ENCODE results near the gene ZSWIM3.
"Not testable (repeated sequence)": the region's sequence is repeated elsewhere in the genome, so short reads cannot be mapped to it uniquely, and the experiment has no call there.

ZSWIM3 gene

DNA sequence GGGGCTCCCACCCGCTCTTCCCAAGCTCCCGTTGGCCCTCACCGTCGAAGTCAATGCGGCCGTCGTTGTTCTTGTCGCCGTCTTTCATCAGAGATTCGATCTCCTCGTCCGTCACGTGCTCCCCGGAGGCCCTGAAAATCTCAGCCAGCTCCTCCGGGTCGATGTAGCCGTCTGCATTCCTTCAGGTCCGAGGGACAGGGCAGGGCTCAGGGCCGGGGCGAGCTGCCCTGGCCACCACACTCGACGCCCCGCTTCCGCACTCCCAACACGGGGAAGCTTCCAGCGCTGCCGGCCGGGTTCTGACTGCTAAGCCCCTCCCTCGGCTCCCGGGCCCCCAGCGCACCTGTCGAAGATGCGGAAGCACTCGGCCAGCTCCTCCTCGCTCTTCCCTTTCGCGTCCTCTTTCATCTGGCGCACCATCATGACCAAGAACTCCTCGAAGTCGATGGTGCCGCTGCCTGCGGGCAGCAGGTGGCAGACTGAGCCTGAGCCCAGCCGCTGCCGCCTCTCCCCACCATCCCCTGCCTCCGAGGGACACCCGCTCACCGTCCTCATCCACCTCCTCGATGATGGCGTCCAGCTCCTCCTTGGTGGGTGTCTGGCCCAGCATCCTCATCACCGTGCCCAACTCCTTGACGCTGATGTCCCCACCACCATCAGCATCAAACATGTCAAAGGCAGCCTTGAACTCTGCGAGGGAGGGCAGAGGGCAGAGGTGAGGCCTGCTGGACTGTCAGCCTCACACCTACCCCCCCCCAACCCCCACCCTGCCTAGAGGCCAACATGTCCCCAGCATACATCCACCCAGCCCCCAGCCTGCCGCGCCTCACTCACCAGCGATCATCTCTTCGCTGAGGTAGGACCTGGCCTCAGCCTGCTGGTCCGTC, 33.2 kb upstream of the ZSWIM3 start:
- peak overlapping the region; percentile 17 for H3K4me3 ChIP-seq (ENCODE audit: control insufficient read depth, low read depth, low read length)
- DNase-seq (ENCODE audit: low read depth), result no peak
- TF ChIP-seq, protein P1, sequence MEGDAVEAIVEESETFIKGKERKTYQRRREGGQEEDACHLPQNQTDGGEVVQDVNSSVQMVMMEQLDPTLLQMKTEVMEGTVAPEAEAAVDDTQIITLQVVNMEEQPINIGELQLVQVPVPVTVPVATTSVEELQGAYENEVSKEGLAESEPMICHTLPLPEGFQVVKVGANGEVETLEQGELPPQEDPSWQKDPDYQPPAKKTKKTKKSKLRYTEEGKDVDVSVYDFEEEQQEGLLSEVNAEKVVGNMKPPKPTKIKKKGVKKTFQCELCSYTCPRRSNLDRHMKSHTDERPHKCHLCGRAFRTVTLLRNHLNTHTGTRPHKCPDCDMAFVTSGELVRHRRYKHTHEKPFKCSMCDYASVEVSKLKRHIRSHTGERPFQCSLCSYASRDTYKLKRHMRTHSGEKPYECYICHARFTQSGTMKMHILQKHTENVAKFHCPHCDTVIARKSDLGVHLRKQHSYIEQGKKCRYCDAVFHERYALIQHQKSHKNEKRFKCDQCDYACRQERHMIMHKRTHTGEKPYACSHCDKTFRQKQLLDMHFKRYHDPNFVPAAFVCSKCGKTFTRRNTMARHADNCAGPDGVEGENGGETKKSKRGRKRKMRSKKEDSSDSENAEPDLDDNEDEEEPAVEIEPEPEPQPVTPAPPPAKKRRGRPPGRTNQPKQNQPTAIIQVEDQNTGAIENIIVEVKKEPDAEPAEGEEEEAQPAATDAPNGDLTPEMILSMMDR (IDR thresholded peaks at IDR 0.05; ENCODE audit: control insufficient read depth, insufficient read depth, low read depth, low read length, missing control alignments), result peak; percentile 66

DNA sequence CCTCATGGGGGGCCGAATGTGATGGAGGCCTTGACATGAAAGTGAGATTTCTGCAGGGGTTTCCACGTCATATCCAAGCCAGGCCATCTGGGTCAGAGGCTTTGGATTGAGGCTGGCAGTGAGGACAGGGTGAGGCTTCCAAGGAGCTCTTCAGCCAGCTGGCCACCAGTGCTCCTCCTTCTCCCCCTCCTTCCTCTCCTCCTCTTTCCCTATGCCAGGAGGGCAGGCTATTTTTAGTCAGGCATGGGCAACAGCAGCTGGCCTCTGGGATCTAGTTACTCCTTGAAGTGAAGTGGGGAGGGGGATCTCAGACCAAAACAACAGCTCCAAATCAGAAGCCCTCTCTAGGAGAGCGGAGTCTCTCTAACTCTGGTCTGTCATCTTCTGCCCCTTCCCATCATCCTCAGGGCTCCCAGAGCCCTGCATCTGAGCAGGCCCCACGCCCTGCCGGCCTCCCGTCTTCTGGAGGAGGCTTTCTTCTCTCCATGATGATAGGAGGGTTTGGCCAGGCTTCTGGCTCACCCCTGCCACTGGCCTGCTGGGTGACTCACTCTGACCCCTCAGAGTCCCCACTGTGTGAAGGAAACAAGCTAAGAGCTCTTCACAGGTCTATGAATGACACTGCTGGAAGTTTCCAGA, 30.9 kb upstream of the ZSWIM3 start:
- no peak for DNase-seq (ENCODE audit: low read depth)
- TF ChIP-seq, protein P1 (IDR thresholded peaks at IDR 0.05; ENCODE audit: control insufficient read depth, insufficient read depth, low read depth, low read length, missing control alignments), result no peak
- H3K4me3 ChIP-seq (ENCODE audit: control insufficient read depth, low read depth, low read length), result no peak overlapping the region

DNA sequence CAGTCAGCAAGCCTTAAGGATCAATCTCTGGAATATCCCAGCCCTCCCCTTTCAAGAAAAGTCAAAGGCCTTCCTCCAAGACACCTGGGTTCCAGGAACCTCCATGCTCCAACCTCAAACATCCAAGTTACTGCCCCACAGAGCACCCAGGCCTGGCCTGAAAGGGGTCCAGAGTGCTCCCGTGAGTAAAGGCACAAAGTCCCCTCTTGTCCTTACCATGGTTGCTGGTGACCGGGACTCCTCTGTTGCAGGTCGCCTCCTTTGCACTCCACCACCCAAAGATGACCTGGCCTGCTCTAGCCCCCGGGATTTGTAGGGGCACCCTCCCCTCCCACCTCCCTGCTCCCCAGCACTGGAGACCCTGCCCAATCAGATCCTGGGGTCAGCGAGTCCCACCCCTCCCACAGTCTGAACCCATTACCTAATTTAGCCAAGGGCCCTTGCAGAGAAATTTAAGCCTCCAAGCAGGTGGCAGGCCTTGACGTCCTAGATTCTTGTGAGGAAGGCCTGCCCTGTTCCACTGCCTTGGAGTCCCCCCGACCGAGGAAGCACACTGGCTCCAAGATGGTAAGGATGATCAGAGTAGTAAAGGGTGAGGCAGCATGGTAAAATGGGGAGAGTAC, 30.3 kb upstream of the ZSWIM3 start, which contains the start of gene TNNC2:
Gene TNNC2 (minus strand): TSS at position 283 of the 623 bp plus-strand sequence. CDS start 64 bp downstream, at position 219.
- TF ChIP-seq, protein P1 (IDR thresholded peaks at IDR 0.05; ENCODE audit: control insufficient read depth, insufficient read depth, low read depth, low read length, missing control alignments), result no peak
- DNase-seq (ENCODE audit: low read depth), result no peak
- no peak within 1 kb of the TSS for H3K4me3 ChIP-seq (ENCODE audit: control insufficient read depth, low read depth, low read length)

DNA sequence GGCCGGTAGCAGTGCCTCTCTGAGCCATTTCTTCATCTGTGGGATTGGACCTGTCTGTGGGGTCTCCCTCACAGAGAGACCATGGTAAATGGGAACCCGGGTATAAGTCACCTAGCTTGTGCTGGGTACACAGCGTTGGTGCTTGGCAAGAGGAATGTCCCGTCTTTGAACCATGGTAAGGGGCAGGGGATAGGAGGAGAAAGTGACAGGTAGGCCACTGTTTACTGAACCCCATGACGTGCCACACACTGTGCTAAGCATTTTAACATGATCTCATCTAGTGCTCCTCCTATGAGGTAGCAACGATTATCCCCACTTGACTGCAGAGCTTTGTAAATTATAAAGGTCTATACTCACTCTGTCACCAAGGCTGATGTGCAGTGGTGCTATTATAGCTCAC, 29.7 kb upstream of the ZSWIM3 start:
- DNase-seq (ENCODE audit: low read depth), result no peak
- TF ChIP-seq, protein P1 (IDR thresholded peaks at IDR 0.05; ENCODE audit: control insufficient read depth, insufficient read depth, low read depth, low read length, missing control alignments), result no peak

DNA sequence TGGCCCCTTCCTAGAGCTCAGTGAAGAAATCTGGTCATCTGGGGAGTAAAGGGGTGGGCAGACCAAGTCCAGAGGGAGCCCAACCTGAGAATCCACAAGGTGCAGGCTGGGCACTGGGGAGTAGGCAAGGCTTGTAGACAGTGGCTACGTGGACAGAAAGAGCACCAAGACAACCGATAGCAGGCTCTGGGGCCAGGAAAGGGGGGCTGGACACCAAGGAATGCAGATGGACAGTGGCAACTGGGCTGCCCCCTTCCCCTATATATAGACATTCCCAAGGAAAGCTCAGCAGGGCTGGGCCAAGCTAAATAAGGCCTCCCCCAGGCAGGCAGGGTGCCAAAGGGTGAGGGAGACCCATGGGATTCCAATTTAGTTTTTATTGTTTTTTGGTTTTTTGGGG, 28.8 kb upstream of the ZSWIM3 start:
- no peak overlapping the region for H3K4me3 ChIP-seq (ENCODE audit: control insufficient read depth, low read depth, low read length)
- TF ChIP-seq, protein P1 (IDR thresholded peaks at IDR 0.05; ENCODE audit: control insufficient read depth, insufficient read depth, low read depth, low read length, missing control alignments), result no peak
- no peak for DNase-seq (ENCODE audit: low read depth)

More for the DNA sequence above, 29.7 kb upstream of the ZSWIM3 start:
- H3K4me3 ChIP-seq (ENCODE audit: control insufficient read depth, low read depth, low read length), result no peak overlapping the region

DNA sequence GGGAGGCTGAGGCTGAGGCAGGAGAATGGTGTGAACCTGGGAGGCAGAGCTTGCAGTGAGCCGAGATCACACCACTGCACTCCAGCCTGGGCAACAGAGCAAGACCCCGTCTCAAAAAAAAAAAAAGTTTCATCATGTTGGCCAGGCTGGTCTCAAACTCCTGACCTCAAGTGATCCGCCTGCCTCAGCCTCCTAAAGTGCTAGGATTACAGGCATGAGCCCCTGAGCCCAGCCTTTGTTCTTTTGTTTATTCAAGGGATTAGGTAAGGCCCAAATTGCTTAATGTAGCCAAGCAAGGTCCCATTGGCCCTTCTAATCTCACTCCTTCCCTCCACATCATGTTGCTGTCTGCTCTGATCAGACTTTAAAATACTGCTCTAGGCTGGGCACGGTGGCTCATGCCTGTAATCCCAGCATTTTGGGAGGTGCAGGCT, 27.7 kb upstream of the ZSWIM3 start:
- not testable (repeated sequence) for DNase-seq (ENCODE audit: low read depth); H3K4me3 ChIP-seq (ENCODE audit: control insufficient read depth, low read depth, low read length)
